HG02610 (cell line): Measurements from ENCODE around the gene RABL3.
"Not testable (repeated sequence)": the region's sequence is repeated elsewhere in the genome, so short reads cannot be mapped to it uniquely, and the experiment has no call there.

ENCODE experiments used
- ATAC-seq: cut with Tn5 transposase; IDR thresholded peaks from one replicate; pipeline ENCODE4 v1.9.1; 2021; ENCODE audit warnings: mild to moderate bottlenecking, moderate library complexity; ENCODE audit not compliant: unreplicated experiment

The RABL3 gene

DNA sequence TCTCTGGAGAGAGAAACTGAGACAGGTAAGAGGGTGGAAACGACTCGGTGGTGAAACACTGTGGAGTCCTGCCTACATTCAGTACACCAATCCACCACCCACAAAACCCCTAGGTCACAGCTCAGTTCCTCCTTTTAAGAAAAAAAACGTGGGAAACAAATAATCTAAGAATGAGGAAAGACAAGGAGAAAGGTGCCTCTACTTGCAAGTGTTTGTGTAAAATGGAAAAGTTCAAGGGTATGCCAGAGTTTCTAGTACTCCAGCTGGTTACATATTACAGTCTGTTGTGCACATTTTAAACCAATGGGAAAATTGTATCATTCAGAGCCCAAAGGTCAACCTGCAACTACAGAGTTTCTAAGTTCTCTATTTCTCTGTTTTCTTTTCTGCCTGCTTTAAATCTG is 92.5 kb downstream of the RABL3 start:
- ATAC-seq = no peak

DNA sequence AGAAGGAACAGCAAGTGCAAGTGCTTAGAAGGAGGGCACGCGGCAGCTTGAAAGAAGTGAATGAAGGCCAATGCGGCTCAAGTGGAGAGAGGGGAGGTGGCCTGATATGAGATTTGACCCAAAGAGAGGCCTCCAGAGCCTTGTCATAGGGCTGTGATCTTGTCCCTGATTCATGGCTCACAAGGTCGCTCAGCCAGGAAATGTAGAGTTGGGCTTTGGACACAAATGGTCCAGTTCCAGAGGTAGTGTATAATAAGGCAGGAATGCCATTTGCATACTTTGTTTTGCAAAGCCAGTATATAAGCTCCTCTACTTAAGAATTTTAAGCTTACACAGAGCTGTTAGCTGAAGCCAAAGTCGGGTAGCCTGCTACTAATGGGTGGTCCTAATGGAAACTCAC is 94.0 kb downstream of the RABL3 start:
- ATAC-seq = no peak

DNA sequence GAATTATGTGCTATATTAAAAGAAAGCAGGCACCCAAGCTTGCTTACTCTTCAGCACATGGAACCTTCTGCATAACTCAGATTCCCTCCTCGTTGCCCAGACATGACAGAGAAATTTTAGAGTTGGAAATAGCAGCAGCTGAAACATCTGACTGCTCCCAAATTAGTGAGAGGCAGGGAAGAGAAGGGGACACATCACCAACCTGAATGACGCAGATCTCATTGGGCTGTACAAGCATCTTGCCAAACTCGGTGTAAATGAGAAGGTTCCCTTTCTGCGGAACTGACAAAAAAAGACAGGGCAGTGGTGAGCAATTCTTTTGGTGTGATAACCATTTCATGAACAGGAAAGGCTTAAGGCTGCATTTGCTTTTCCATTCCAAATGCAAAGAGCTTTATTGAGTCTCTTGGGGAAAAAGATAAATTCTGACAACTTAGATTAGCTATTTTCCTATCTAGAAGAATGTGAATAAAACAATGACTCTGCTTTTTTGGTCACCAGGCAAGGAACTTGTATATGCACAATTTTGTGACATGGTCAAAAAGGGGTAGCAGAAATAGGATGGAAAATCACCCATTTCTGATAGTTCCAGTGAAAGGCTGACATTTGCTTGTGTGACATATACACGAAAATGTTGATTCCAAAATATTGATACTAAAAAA is 95.4 kb downstream of the RABL3 start:
- no peak for ATAC-seq

DNA sequence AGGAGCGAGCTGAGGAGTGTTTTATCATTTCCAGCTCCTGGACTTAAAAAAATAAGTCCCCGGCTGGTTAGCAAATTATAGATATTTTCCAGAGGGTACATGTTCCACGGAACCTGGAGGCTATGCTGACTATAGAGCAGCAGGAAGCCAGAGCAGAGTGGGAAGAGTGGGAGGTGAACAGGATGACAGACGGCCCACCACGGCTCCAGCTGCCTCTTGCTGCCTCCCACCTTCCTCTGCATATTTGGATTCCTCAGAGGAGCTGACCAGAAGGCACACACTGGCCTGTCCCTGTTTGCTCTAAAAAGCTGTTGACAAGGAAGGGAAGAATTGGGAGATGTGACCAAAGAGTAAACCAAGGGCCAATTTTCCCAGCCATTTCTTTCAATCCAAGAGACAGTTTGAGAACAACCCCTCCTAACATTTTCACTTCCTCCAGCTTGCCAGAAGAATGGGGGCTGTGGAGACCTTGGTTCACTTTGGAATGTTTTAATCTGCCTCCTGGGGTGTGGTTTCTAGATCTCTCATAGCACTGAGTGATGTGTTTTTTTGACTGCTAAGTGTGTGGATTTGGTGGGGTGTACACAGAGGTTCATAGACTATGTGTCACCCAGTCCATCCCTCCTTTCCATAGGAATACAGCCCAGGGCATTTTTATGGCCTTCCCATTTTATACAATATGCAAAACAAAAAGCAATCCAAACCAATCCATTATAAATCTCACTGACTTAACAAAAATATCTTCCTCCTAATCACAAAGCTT is 97.1 kb downstream of the RABL3 start:
- no peak for ATAC-seq

DNA sequence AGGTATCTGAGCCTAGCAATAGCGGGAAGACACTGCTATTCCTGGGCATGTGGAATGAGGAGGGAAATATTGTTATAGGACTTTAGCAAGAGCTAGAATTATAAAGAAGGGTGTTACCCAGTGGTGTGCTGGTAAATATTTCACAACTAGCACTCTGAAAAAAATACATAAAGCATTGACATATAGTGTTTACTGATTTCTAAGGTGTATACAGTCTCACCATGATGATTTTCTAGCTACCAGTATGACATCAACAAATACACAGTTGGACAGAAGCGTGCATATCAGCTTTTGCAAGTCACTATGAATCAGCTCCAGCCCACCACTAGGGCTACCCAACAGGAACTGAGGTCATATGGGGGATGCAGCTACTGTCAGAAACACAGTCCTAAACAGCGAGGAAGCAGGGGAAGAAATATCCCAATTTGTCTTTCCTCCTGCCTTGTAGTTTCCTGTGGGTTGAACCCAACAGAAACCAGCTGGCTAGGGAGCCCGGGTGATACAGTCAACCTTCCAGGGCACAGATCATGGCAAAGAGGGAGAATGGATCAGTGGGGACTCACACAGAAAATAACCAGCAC is 99.9 kb downstream of the RABL3 start:
- ATAC-seq = no peak

DNA sequence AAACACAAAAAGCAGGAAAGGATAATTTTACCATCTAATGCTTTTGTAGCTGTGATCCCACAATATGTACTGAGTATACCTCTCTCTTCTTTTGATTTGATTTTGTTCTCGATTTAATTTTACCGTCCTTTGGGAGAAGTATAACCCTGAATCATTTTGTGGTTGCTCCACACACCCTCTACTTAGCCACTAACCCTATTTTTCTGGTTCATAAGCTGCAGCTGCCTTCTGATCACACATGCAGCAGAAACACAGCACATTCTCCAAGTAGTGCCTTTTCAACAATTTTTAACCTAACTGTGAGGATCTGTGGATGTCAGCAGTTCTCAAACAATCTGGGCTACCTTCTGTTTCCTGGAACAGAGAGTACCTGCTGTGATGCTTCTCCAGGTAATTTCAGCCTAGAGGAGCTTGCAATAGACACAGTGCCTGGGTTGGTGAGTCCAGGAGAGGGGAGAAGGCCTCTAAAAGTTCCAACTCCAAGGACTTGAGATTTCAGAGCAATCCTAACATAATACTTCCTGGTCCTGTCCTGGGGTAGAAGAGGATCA is 100.5 kb downstream of the RABL3 start:
- no peak for ATAC-seq

DNA sequence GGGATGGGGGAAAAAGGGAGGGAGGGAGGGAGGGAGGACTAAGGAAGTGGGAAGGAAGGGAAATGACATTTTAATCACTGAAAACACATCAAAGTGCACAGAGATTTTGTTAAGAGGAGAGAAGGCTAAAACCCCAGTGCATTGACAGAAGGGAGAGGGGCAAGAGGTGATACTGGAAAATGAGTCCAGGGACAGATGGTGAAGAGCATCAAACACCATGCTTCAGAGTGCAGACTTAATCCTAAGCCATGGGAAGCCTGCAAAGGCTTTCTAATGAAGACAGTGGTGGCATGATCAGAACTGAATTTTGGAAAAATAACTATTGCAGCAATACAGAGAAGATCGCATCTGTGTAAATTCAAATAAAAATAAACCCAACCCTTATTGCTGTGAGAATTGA is 102.1 kb downstream of the RABL3 start:
- ATAC-seq = no peak

DNA sequence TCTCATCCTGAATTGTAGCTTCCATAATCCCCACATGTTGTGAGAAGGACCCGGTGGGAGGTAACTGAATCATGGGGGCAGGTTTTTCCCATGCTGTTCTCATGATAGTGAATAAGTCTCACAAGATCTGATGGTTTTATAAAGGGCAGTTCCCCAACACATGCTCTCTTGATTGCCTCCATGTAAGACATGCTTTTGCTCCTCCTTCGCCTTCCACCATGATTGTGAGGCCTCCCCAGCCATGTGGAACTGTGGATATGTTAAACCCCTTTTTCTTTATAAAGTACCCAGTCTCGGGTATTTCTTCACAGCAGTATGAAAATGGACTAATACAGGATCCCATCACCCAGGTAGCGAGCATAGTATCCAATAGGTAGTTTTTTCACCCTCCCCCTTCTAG is 103.5 kb downstream of the RABL3 start:
- not testable (repeated sequence) for ATAC-seq

DNA sequence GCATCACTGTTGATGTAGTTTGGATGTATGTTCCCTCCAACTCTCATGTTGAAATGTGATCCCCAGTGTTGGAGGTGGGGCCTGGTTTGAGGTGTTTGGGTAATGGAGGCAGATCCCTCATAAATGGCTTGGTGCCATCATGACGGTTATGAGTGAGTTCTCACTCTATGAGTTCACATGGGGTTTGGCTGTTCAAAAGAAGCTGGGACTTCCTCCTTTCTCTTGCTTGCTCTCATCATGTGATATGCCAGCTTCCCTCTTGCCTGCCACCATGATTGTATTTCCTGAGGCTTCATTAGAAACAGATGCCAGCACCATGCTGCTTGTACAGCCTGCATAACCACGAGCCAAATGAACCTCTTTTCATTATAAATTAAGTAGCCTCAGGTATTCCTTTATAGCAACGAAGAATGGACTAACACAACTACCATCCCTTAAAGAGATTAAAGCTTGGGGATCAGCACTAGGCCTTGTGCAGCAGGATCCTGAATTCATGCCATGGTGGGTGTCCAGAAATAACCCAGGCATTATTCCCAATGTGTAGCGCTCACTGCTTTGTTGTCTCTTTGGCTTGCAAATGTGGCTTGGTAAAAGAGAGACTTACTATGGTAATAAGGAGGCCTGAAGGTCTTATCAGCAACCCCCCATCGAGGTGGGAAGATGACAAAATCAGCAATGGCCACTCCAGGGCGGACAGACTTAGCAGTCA is 104.3 kb downstream of the RABL3 start:
- ATAC-seq = no peak

DNA sequence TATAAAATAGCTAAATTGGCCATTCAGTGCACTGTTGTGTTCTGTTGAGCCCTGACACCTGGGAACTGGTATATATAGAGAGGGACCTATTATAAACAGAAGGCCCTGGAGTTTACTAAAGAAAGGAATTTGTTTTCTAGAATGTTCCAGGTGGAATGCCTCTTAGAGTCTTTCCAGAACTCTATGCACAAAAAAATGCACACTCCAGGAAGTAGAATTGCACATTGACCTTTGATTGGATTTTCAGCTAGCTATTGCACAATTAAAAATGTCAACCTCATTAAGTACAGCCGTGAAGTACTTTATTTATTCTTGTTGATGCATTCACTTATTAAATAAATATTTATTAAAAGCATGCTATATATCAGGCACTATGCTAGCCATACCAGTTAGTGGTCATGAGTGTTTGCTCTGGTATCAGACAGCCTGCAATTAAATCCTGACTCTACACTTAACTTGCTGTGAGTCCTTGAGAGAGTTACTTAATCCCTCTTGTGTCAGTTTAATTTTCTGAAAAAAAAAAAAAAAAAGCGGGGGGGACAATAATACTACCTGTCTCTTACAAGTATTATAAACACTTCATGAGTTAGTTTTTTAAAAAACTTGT is 105.4 kb downstream of the RABL3 start:
- ATAC-seq = no peak
